BJ (cell line): ENCODE results near the gene ATP5F1C. TPM values are rescaled to one million over a fixed set of nuclear protein-coding genes. Genes with fewer than 3 reads are reported as not detected.

Source experiments
- CTCF ChIA-PET: fragments of 350-600 bp; formaldehyde crosslinking; extraction: SDS; loops from one replicate; lab custom pipeline; 2021; ENCODE audit warnings: antibody characterized with exemption, inconsistent platforms; lab: Yijun Ruan, JAX
- POLR2A ChIA-PET: fragments of 300-600 bp; sonication (Branson Sonifier 250); formaldehyde crosslinking; extraction: SDS; loops from one replicate; lab custom pipeline; 2021; ENCODE audit warnings: antibody characterized with exemption; lab: Charles Lee
- DNase-seq: peaks from one replicate; pipeline ENCODE4 v3.0.0-alpha.2; 2011; ENCODE audit warnings: low read depth
- H3K27me3 ChIP-seq: 2 replicates; pipeline ENCODE4 v1.6.0; 2011; ENCODE audit warnings: low read length; ENCODE audit not compliant: control insufficient read depth, insufficient read depth
- H3K36me3 ChIP-seq: 2 replicates; pipeline ENCODE4 v1.5.1; 2011; ENCODE audit warnings: low read length; ENCODE audit not compliant: control insufficient read depth, insufficient read depth
- H3K4me3 ChIP-seq: 2 replicates; pipeline ENCODE4 v1.5.1; 2011; ENCODE audit warnings: low read depth, mild to moderate bottlenecking, control low read depth, low read length
- polyA plus RNA-seq: library from polyadenylated mRNA; depleted of rRNA; stranded (reverse); fragments of >200 nt; gene quantifications from 2 replicates; pipeline ENCODE4 v1.2.3, GENCODE V29; 2011
- TF ChIP-seq, protein P1 (sequence below): IDR thresholded peaks from 2 replicates; pipeline ENCODE4 v1.5.1; 2011; ENCODE audit warnings: low read depth, mild to moderate bottlenecking, control low read depth, inconsistent platforms, low read length, moderate library complexity; ENCODE audit not compliant: insufficient read depth

Gene ATP5F1C
- polyA plus RNA-seq, 1 experiment = 217 TPM

DNA sequence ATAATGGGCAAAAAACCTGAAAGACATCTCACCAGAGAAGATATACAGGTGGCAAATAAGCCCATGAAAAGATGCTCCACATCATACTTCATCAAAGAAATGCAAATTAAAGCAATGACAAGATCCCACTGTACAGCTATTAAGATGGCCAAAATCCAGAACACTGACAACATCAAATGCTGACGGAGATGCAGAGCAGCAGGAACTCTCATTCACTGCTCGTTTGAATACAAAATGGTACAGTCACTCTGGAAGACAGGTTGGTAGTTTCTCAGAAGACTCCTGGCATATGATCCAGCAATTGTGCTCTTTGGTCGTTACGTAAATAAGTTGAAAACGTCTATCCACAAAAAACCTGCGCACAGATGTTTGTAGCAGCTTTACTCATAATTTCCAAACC is 35.7 kb upstream of the ATP5F1C start:
- ChIA-PET POLR2A (no interaction called here), CTCF (interaction anchor here (1.3 kb wide), 1 partner anchor 227 kb away, joined by 4 read pairs; no protein-coding TSS in a partner anchor)
- Histone ChIP-seq H3K36me3 (peaks cover 11% of the 10 kb centered on the region), H3K27me3 (no peaks in the 10 kb centered on the region), H3K4me3 (no peak overlapping the region)
- TF ChIP-seq, protein P1, sequence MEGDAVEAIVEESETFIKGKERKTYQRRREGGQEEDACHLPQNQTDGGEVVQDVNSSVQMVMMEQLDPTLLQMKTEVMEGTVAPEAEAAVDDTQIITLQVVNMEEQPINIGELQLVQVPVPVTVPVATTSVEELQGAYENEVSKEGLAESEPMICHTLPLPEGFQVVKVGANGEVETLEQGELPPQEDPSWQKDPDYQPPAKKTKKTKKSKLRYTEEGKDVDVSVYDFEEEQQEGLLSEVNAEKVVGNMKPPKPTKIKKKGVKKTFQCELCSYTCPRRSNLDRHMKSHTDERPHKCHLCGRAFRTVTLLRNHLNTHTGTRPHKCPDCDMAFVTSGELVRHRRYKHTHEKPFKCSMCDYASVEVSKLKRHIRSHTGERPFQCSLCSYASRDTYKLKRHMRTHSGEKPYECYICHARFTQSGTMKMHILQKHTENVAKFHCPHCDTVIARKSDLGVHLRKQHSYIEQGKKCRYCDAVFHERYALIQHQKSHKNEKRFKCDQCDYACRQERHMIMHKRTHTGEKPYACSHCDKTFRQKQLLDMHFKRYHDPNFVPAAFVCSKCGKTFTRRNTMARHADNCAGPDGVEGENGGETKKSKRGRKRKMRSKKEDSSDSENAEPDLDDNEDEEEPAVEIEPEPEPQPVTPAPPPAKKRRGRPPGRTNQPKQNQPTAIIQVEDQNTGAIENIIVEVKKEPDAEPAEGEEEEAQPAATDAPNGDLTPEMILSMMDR = no peak
- no peak for DNase-seq

DNA sequence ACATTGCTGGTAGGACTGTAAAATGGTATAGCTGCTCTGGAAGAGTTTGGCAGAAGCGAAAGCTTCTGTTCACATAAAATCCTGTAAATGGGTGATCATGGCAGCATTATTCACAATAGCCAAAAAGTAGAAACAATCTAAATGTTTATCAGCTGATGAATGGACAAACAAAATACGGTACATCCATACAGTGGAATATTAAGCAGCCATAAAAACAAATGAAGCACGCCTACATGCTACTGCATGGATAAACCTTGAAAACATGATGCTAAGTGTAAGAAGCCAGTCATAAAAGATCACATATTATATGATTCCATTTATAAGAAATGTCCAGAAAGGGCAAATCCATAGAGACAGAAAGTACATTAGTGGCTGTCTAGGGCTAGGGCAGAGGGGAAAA is 32.9 kb upstream of the ATP5F1C start:
- no peak for DNase-seq
- TF ChIP-seq, protein P1 = no peak
- H3K27me3 ChIP-seq = no peaks in the 10 kb centered on the region
- ChIA-PET CTCF (interaction anchor here (0.6 to 1.5 kb wide), 5 partner anchors 8 to 1434 kb away, joined by 3 to 5 read pairs (median 3); no protein-coding TSS in a partner anchor), POLR2A (no interaction called here)
- no peak overlapping the region for H3K4me3 ChIP-seq
- H3K36me3 ChIP-seq = peaks cover 11% of the 10 kb centered on the region

DNA sequence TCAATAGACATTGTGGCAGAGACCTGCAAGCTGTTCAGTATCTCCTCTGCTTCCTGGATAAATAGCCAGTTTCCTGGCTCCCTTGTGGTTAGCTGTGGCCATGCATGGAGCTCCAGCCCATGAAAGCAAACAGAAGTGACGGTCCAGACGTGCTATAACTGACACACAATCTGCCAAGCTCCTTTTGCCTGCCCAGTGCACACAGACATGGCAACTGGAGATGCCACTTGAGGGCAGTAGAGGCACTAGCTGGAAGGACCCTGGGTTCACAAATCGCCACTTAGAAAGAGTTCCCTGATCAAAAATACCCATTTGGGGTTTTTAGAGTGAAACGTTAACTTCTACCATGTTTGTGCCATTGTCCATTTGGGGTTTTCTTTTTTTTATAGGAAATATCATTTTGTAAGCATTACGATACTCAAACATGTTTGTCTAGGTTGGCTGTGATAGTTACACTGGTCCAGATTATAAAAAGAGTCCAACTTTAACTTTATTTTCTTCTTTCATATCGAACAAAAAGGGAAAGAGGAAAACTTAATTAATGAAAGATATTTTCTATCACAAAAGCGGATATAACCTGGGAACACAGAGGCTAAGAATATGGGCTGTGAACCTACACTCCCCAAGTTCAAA is 31.5 kb upstream of the ATP5F1C start:
- DNase-seq = no peak
- H3K27me3 ChIP-seq = no peaks in the 10 kb centered on the region
- no peak overlapping the region for H3K4me3 ChIP-seq
- ChIA-PET POLR2A (no interaction called here), CTCF (interaction anchor here (0.9 to 1.2 kb wide), 4 partner anchors 10 to 25 kb away, joined by 3 to 4 read pairs (median 3); no protein-coding TSS in a partner anchor)
- H3K36me3 ChIP-seq = peaks cover 11% of the 10 kb centered on the region
- TF ChIP-seq, protein P1 = peak; percentile 58

DNA sequence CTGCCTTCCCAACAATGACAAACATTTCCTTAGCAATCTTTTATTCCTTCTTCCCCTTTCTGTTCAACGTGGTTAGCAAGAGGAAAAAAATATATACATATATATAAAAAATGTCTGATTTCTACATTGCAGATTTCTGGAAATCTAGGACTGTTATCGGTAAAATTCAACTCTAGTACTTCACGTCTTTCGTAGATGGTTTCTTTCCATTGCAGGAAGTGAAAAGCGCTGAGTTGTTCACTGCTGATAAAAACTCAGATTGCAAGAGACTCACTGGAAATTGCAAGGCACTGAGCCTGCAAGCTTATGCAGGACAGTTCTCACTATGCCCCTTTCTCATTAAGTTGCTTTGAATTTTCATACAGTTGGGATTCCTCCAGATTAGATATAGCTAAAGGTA is 24.0 kb upstream of the ATP5F1C start:
- no peak for DNase-seq
- ChIA-PET CTCF (interaction anchor here (1.2 kb wide), 1 partner anchor 10 kb away, joined by 3 read pairs; no protein-coding TSS in a partner anchor), POLR2A (no interaction called here)
- Histone ChIP-seq H3K36me3 (peaks cover 9% of the 10 kb centered on the region), H3K27me3 (no peaks in the 10 kb centered on the region), H3K4me3 (no peak overlapping the region)
- TF ChIP-seq, protein P1 = no peak

DNA sequence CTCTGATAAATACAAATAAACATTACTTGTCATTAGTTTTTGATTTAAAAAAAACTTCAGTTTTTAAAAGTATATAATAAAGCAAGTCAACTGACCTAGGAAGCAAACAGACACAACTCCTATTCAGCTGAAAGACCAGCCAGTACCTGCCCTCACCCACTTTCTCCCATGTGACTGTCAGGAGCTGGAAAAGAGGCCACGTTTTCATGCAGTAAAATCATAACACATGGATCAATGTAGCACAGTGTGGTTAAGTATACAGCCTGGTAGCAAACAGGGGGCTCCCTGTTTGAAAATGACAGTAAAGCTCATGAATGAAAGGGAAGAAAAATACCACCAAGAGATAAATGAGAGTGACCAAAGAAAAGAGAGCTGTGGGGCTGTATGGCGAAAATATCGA is 21.7 kb upstream of the ATP5F1C start:
- TF ChIP-seq, protein P1 = no peak
- no peaks in the 10 kb centered on the region for H3K27me3 ChIP-seq
- ChIA-PET CTCF (interaction anchor here (0.8 kb wide), 1 partner anchor 9 kb away, joined by 3 read pairs; no protein-coding TSS in a partner anchor), POLR2A (no interaction called here)
- no peak for DNase-seq
- no peak overlapping the region for H3K4me3 ChIP-seq
- H3K36me3 ChIP-seq = peaks cover 10% of the 10 kb centered on the region
